ENCODE results near the gene PPP2R2C. TPM values are rescaled to one million over a fixed set of nuclear protein-coding genes. Genes with fewer than 3 reads are reported as not detected.

Gene PPP2R2C
- total and polyA plus RNA-seq, 2 of the 4 experiments (the other 2 are of a cell fraction), result 0.03 TPM; not detected in 1

DNA sequence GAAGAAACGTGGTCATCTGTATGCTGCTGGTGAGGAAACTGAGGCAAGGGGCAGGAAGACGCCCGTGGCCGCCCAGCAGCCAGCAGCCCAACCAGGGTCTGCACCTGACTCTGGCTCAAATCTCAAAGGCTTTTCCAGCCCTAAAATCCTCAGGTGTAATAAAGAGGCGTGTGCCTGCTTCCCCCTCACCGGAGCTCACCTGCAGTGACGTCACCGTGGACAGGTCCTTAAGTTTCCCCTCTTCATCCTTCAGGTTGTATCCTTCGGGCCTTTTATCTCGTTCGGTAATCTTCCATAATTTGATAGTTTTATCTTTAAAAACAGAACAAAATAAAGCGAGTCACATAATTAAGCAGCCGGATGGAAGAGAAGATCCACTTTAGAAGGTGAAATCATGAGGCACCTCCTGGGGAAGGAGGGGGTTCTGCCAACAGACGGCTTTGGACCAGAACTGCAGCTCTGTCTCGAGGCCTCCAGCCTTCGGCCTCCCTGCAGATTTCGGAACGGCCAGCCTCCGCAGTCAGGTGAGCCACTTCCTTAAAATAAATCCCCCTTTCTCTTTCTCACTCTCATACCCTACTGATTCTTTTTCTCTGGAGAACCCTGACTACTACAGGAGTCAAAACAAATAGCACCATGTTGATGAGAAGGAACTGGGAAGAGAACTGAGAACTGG lies 96.7 kb downstream of the PPP2R2C start (continued):
- TF ChIP-seq, protein P1, sequence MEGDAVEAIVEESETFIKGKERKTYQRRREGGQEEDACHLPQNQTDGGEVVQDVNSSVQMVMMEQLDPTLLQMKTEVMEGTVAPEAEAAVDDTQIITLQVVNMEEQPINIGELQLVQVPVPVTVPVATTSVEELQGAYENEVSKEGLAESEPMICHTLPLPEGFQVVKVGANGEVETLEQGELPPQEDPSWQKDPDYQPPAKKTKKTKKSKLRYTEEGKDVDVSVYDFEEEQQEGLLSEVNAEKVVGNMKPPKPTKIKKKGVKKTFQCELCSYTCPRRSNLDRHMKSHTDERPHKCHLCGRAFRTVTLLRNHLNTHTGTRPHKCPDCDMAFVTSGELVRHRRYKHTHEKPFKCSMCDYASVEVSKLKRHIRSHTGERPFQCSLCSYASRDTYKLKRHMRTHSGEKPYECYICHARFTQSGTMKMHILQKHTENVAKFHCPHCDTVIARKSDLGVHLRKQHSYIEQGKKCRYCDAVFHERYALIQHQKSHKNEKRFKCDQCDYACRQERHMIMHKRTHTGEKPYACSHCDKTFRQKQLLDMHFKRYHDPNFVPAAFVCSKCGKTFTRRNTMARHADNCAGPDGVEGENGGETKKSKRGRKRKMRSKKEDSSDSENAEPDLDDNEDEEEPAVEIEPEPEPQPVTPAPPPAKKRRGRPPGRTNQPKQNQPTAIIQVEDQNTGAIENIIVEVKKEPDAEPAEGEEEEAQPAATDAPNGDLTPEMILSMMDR (conservative IDR thresholded peaks at IDR 0.05; ENCODE audit: low read depth, low read length), result no peak
- no peak for TF ChIP-seq RFX5 (IDR thresholded peaks at IDR 0.05; ENCODE audit: low read depth, low read length)
- TF ChIP-seq, protein P2, sequence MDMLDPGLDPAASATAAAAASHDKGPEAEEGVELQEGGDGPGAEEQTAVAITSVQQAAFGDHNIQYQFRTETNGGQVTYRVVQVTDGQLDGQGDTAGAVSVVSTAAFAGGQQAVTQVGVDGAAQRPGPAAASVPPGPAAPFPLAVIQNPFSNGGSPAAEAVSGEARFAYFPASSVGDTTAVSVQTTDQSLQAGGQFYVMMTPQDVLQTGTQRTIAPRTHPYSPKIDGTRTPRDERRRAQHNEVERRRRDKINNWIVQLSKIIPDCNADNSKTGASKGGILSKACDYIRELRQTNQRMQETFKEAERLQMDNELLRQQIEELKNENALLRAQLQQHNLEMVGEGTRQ (IDR thresholded peaks at IDR 0.05; ENCODE audit: low read depth, low read length), result no peak

All from IMR-90 (cell line).